ENCODE results near the gene OR1A1. TPM values are rescaled to one million over a fixed set of nuclear protein-coding genes. Genes with fewer than 3 reads are reported as not detected.
"Not testable (repeated sequence)": the region's sequence is repeated elsewhere in the genome, so short reads cannot be mapped to it uniquely, and the experiment has no call there.

OR1A1 gene
- not detected in 2 replicates for total RNA-seq (ENCODE audit: low replicate concordance)

GRCh38 chr17:3207367-3207766 lies at the start of gene OR1A1:
TSS of gene OR1A1 (plus strand) at chr17:3207667. CDS start at chr17:3215621, 7,954 bp downstream.
- no peak for DNase-seq (ENCODE audit: low read depth)
- TF ChIP-seq CTCF (IDR thresholded peaks at IDR 0.05; ENCODE audit: insufficient read depth, low read length): no peak
- H3K4me3 ChIP-seq (ENCODE audit: low read depth, low read length): no peak within 1 kb of the TSS

GRCh38 chr17:3167574-3167973 lies 39.9 kb upstream of the OR1A1 start:
- DNase-seq (ENCODE audit: low read depth): no peak
- TF ChIP-seq CTCF (IDR thresholded peaks at IDR 0.05; ENCODE audit: insufficient read depth, low read length): no peak
- H3K4me3 ChIP-seq (ENCODE audit: low read depth, low read length): no peak overlapping the region

GRCh38 chr17:3189961-3190360 lies 17.5 kb upstream of the OR1A1 start:
- no peak for TF ChIP-seq CTCF (IDR thresholded peaks at IDR 0.05; ENCODE audit: insufficient read depth, low read length)
- no peak for DNase-seq (ENCODE audit: low read depth)
- no peak overlapping the region for H3K4me3 ChIP-seq (ENCODE audit: low read depth, low read length)

- no peak for DNase-seq (ENCODE audit: low read depth)
- H3K4me3 ChIP-seq (ENCODE audit: low read depth, low read length): no peak within 1 kb of the TSS
- no peak for TF ChIP-seq CTCF (IDR thresholded peaks at IDR 0.05; ENCODE audit: insufficient read depth, low read length)
Measured at GRCh38 chr17:3197219-3197618, 10.2 kb upstream of the OR1A1 start, which contains the start of gene OR1A2. TSS of gene OR1A2 (plus strand) at chr17:3197519. CDS start at chr17:3197519, 0 bp downstream.

- TF ChIP-seq CTCF (IDR thresholded peaks at IDR 0.05; ENCODE audit: insufficient read depth, low read length): no peak
- no peak overlapping the region for H3K4me3 ChIP-seq (ENCODE audit: low read depth, low read length)
- no peak for DNase-seq (ENCODE audit: low read depth)
Measured at GRCh38 chr17:3208484-3208883, 1.0 kb downstream of the OR1A1 start.

GRCh38 chr17:3213001-3213400 lies 5.5 kb downstream of the OR1A1 start:
- no peak for TF ChIP-seq CTCF (IDR thresholded peaks at IDR 0.05; ENCODE audit: insufficient read depth, low read length)
- DNase-seq (ENCODE audit: low read depth): no peak
- H3K4me3 ChIP-seq (ENCODE audit: low read depth, low read length): no peak overlapping the region

- TF ChIP-seq CTCF (IDR thresholded peaks at IDR 0.05; ENCODE audit: insufficient read depth, low read length): no peak
- no peak overlapping the region for H3K4me3 ChIP-seq (ENCODE audit: low read depth, low read length)
- no peak for DNase-seq (ENCODE audit: low read depth)
Measured at GRCh38 chr17:3213587-3213986, 6.1 kb downstream of the OR1A1 start.

- not testable (repeated sequence) for H3K4me3 ChIP-seq (ENCODE audit: low read depth, low read length); DNase-seq (ENCODE audit: low read depth)
Measured at GRCh38 chr17:3219978-3220377, 12.5 kb downstream of the OR1A1 start.
